Parathyroid adenoma (tissue), 2 donors: Measurements from ENCODE around the gene MSMP.

ENCODE experiments used
- H2AFZ ChIP-seq: fragments of 300-600 bp; sonication (generic); one replicate; pipeline ENCODE4 v1.7.0; 2017; ENCODE audit warnings: antibody characterized with exemption, mild to moderate bottlenecking
- H3K27ac ChIP-seq: fragments of 300-600 bp; sonication (generic); one replicate; pipeline ENCODE4 v1.7.0; 2017
- H3K27me3 ChIP-seq: fragments of 300-600 bp; sonication (generic); one replicate; pipeline ENCODE4 v1.7.0; 2017; ENCODE audit warnings: low read length; ENCODE audit not compliant: control insufficient read depth, insufficient read depth
- H3K36me3 ChIP-seq: fragments of 300-600 bp; sonication (generic); one replicate; pipeline ENCODE4 v1.7.0; 2017; ENCODE audit warnings: low read length; ENCODE audit not compliant: control insufficient read depth, insufficient read depth
- H3K4me1 ChIP-seq: fragments of 300-600 bp; sonication (generic); one replicate; pipeline ENCODE4 v1.7.0; 2017; ENCODE audit warnings: control low read depth
- H3K4me2 ChIP-seq: fragments of 300-600 bp; sonication (generic); one replicate; pipeline ENCODE4 v1.7.0; 2017; ENCODE audit warnings: low read length
- H3K4me3 ChIP-seq: fragments of 300-600 bp; sonication (generic); one replicate; pipeline ENCODE4 v1.7.0; 2017; ENCODE audit warnings: low read depth, low read length
- H3K79me2 ChIP-seq: fragments of 300-600 bp; sonication (generic); one replicate; pipeline ENCODE4 v1.7.0; 2017; ENCODE audit warnings: control low read depth
- H3K9ac ChIP-seq: fragments of 300-600 bp; sonication (generic); one replicate; pipeline ENCODE4 v1.7.0; 2017; ENCODE audit warnings: mild to moderate bottlenecking
- H3K9me3 ChIP-seq: fragments of 300-600 bp; sonication (generic); one replicate; pipeline ENCODE4 v1.7.0; 2017; ENCODE audit warnings: low read length; ENCODE audit not compliant: control insufficient read depth
- TF ChIP-seq, protein P1 (sequence below): fragments of 300-600 bp; sonication (generic); IDR thresholded peaks from one replicate; pipeline ENCODE4 v1.7.0; 2017; ENCODE audit warnings: antibody characterized with exemption, mild to moderate bottlenecking
- donor health status: primary hyperparathyroidism.

The MSMP gene

DNA sequence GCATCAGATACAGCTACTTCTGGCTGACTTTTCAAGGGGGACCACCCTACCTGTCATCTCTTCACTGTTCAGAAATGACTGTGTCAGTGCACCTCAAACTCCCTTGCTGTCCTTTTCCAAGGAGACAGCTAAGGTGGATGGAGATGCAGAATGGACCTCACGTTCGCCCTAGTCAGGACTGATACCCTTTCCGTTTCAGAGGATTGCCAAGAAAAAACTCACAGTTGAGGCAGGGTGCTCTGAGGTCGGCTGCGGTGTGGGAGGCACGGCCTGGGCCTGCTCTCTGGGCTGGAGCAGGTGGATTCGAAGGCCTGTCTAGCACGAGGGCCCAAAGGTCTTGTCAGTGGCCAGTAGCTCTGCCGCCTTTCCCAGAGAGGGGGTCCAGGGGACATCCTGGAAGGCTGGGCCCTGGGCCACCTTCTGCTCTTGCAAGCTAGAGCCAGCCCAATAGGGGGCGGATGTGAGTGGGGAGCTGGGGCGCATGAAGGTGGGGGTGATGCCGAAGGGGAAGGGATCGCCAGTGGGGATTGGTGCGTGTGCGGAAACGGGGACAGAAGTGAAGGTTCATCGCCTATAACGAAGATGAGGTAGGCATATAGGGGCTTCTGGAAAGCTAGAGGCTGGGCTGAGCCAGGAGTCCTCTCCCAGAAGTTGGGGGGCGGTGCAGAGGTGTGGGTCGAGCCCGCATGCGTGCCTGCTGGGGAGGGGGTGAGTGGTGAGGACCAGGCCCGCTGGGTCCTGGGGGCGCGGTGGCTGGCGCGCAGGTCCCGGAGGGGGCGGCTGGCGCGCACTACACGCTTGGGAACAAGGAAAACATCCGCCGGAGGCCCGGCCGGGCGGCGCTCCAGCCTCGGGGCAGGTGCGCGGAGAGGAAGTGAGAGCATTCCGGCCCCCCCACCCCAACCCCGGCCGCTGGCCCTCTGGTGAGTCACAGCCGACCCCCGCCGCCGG lies 2.5 kb upstream of the MSMP start:
- H3K9me3 ChIP-seq = no peaks in the 10 kb centered on the region
- H3K4me2 ChIP-seq = peak overlapping the region; percentile 96
- peak overlapping the region; percentile 65 for H2AFZ ChIP-seq
- peak overlapping the region; percentile 19 for H3K9ac ChIP-seq
- no peaks in the 10 kb centered on the region for H3K36me3 ChIP-seq
- H3K27me3 ChIP-seq = no peaks in the 10 kb centered on the region
- no peaks in the 10 kb centered on the region for H3K4me1 ChIP-seq
- peak overlapping the region; percentile 83 for H3K27ac ChIP-seq
- peak overlapping the region; percentile 72 for H3K4me3 ChIP-seq
- H3K79me2 ChIP-seq = no peaks in the 10 kb centered on the region
- TF ChIP-seq, protein P1, sequence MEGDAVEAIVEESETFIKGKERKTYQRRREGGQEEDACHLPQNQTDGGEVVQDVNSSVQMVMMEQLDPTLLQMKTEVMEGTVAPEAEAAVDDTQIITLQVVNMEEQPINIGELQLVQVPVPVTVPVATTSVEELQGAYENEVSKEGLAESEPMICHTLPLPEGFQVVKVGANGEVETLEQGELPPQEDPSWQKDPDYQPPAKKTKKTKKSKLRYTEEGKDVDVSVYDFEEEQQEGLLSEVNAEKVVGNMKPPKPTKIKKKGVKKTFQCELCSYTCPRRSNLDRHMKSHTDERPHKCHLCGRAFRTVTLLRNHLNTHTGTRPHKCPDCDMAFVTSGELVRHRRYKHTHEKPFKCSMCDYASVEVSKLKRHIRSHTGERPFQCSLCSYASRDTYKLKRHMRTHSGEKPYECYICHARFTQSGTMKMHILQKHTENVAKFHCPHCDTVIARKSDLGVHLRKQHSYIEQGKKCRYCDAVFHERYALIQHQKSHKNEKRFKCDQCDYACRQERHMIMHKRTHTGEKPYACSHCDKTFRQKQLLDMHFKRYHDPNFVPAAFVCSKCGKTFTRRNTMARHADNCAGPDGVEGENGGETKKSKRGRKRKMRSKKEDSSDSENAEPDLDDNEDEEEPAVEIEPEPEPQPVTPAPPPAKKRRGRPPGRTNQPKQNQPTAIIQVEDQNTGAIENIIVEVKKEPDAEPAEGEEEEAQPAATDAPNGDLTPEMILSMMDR = peak; percentile 53

DNA sequence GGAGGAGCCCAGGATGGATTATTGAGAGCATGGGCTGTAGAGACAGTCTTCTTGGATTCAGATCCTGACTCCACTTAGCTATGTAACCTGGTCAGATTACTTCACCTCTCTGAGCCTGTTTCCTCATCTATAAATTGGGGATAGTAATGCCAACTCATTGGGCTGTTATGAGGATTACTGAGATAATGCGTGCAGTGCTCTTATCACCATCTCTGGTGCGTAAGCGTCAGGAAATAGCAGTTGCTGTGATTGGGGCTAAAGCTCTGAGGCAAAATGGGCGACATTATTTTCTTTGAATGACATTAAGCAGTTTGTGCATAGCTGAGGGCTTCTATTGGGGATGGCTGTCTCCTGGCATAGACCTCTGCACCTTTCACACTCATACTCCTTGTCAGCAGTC lies 995 bp upstream of the MSMP start:
- no peaks in the 10 kb centered on the region for H3K27me3 ChIP-seq
- H2AFZ ChIP-seq = no peak overlapping the region
- H3K4me1 ChIP-seq = peaks cover 2% of the 10 kb centered on the region
- H3K4me2 ChIP-seq = no peak overlapping the region
- TF ChIP-seq, protein P1 = no peak
- H3K9me3 ChIP-seq = no peaks in the 10 kb centered on the region
- H3K79me2 ChIP-seq = no peaks in the 10 kb centered on the region
- H3K36me3 ChIP-seq = no peaks in the 10 kb centered on the region
- no peak overlapping the region for H3K4me3 ChIP-seq
- no peak overlapping the region for H3K9ac ChIP-seq
- no peak overlapping the region for H3K27ac ChIP-seq

DNA sequence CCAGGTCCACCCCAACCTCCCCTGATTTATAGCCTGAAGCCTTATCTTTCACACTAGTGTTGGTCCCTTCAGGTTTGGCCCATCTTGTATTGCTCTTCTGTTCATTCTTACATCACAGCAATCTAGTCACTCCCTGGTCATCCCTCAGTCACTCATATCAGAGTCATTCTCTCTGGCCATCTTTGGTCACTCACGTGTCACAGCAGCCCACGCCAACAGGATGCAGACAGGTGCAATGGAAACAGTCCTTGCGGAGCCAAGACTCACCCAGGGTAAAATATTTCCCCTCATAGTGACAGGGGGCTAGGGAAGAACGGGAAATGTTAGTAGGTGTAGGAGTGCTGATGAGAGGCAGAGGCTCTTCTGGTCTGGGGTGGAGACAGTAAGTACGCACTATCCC lies 610 bp downstream of the MSMP start:
- H3K9me3 ChIP-seq = no peaks in the 10 kb centered on the region
- H3K79me2 ChIP-seq = peaks cover 2% of the 10 kb centered on the region
- H3K4me1 ChIP-seq = peaks cover 5% of the 10 kb centered on the region
- no peak overlapping the region for H3K4me3 ChIP-seq
- TF ChIP-seq, protein P1 = no peak
- H2AFZ ChIP-seq = no peak overlapping the region
- H3K9ac ChIP-seq = no peak overlapping the region
- no peaks in the 10 kb centered on the region for H3K36me3 ChIP-seq
- H3K27me3 ChIP-seq = no peaks in the 10 kb centered on the region
- no peak overlapping the region for H3K27ac ChIP-seq
- H3K4me2 ChIP-seq = no peak overlapping the region

DNA sequence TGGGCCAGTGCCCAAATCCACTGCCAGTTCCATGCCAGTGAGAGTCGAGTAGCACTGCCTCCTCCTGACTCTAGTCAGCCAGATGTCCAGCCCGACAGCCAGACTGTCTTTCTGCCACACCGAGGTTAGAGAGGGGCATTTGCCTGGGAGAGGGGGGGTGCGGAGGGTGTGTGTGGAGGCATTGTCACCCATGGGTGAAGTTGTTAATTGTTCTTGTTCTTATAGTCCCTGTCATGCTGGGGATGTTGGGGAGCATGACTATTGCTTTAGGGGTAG lies 3.9 kb downstream of the MSMP start:
- Histone ChIP-seq H3K36me3 (no peaks in the 10 kb centered on the region), H2AFZ (peak overlapping the region; percentile 75), H3K27me3 (no peaks in the 10 kb centered on the region), H3K4me2 (peak overlapping the region; percentile 77), H3K79me2 (peaks cover 12% of the 10 kb centered on the region), H3K9ac (no peak overlapping the region), H3K4me1 (peaks cover 8% of the 10 kb centered on the region), H3K27ac (peak overlapping the region; percentile 84), H3K9me3 (no peaks in the 10 kb centered on the region), H3K4me3 (peak overlapping the region; percentile 94)
- TF ChIP-seq, protein P1 = no peak
